MM.1S (cell line): ENCODE measurements around the gene AZU1.

Source experiments
- DNase-seq: peaks from one replicate; pipeline ENCODE4 v3.0.0-alpha.2; 2015
- H2AFZ ChIP-seq: fragments of 300-600 bp; sonication (generic); 2 replicates; pipeline ENCODE4 v1.6.0; 2016; ENCODE audit warnings: antibody characterized with exemption, low read length
- H3F3A ChIP-seq: fragments of 300-600 bp; sonication (generic); 2 replicates; pipeline ENCODE4 v1.6.1; 2016; ENCODE audit warnings: mild to moderate bottlenecking, antibody characterized with exemption, low read length, moderate library complexity, mixed read lengths; ENCODE audit not compliant: insufficient read depth
- H3K27ac ChIP-seq: fragments of 300-600 bp; sonication (generic); 2 replicates; pipeline ENCODE4 v1.5.1; 2016; ENCODE audit warnings: mild to moderate bottlenecking, low read length
- H3K27me3 ChIP-seq: fragments of 300-600 bp; sonication (generic); replicated peaks from 2 replicates; pipeline ENCODE4 v1.6.0; 2016; ENCODE audit warnings: low read length; ENCODE audit not compliant: insufficient read depth
- H3K36me3 ChIP-seq: fragments of 300-600 bp; sonication (generic); replicated peaks from 2 replicates; pipeline ENCODE4 v1.6.1; 2016; ENCODE audit warnings: mild to moderate bottlenecking, low read length, mixed read lengths; ENCODE audit not compliant: insufficient read depth
- H3K4me1 ChIP-seq: fragments of 300-600 bp; sonication (generic); 2 replicates; pipeline ENCODE4 v1.6.1; 2016; ENCODE audit warnings: low read length, mixed read lengths
- H3K4me2 ChIP-seq: fragments of 300-600 bp; sonication (generic); 2 replicates; pipeline ENCODE4 v1.6.0; 2016; ENCODE audit warnings: low read depth, low read length
- H3K4me3 ChIP-seq: fragments of 300-600 bp; sonication (generic); 2 replicates; pipeline ENCODE4 v1.5.1; 2016; ENCODE audit warnings: low read length, mixed read lengths
- H3K79me2 ChIP-seq: fragments of 300-600 bp; sonication (generic); 2 replicates; pipeline ENCODE4 v1.6.1; 2016; ENCODE audit warnings: mixed run types, low read length, mixed read lengths
- H3K9ac ChIP-seq: fragments of 300-600 bp; sonication (generic); 2 replicates; pipeline ENCODE4 v1.6.1; 2016; ENCODE audit warnings: low read length, mixed read lengths
- H3K9me2 ChIP-seq: fragments of 300-600 bp; sonication (generic); replicated peaks from 2 replicates; pipeline ENCODE4 v1.6.1; 2016; ENCODE audit warnings: mild to moderate bottlenecking, low read length, mixed read lengths; ENCODE audit not compliant: insufficient read depth
- H3K9me3 ChIP-seq: fragments of 300-600 bp; sonication (generic); replicated peaks from 2 replicates; pipeline ENCODE4 v1.6.1; 2016; ENCODE audit warnings: mild to moderate bottlenecking, low read length, mixed read lengths; ENCODE audit not compliant: insufficient read depth
- H4K20me1 ChIP-seq: fragments of 300-600 bp; sonication (generic); 2 replicates; pipeline ENCODE4 v1.6.1; 2016; ENCODE audit warnings: mild to moderate bottlenecking, low read length, moderate library complexity, mixed read lengths; ENCODE audit not compliant: insufficient read depth
- CTCF ChIP-seq: fragments of 300-600 bp; sonication (generic); IDR thresholded peaks from 2 replicates; pipeline ENCODE4 v1.5.1; 2016; ENCODE audit warnings: antibody characterized with exemption, low read length, mixed read lengths
- EZH2 ChIP-seq: fragments of 300-600 bp; sonication (generic); optimal IDR thresholded peaks from 2 replicates; pipeline ENCODE3; 2017; ENCODE audit warnings: low read depth, mild to moderate bottlenecking, antibody characterized with exemption, low read length, mixed read lengths
- EZH2phosphoT487 ChIP-seq: fragments of 300-600 bp; sonication (generic); IDR thresholded peaks from 2 replicates; pipeline ENCODE4 v1.6.1; 2018; ENCODE audit warnings: antibody characterized with exemption, low read length

Gene AZU1

DNA sequence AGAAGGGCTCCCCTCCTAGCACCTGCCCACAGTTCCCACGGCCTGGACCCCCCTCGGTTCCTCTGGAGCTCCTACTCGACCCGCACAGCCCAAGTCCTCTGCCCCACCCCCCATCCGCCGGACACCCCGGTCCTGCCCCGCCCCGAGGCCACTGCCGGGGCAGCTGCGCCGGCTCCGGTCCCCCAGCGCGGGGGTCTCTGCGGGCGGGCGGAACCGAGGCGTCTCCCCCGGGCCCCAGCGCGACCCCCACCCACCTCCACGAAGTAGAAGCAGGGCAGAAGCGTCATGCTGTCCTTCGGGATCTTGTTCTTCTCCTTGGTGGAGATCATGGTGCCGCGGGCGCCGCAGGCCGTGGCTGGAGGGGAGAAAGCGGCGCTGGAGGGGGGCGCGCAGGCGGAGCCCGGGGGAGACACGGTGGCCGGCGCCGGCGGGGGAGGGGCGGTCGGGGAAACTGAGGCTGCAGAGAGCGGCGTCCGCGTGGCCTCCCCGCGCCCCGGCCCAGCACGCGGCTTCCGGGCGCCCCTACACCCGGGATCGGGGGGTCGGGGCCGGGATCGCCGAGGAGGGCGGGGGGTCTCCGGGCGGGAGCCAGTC lies 6.3 kb upstream of the AZU1 start:
- no peak for DNase-seq
- Histone ChIP-seq H4K20me1 (no peaks in the 10 kb centered on the region), H3K4me2 (no peak overlapping the region), H3K9me2 (no peaks in the 10 kb centered on the region), H3K27me3 (peaks cover 34% of the 10 kb centered on the region), H3K79me2 (no peaks in the 10 kb centered on the region), H3K36me3 (no peaks in the 10 kb centered on the region), H2AFZ (no peak overlapping the region), H3K9me3 (no peaks in the 10 kb centered on the region), H3K9ac (no peak overlapping the region), H3K27ac (no peak overlapping the region), H3K4me1 (no peaks in the 10 kb centered on the region), H3F3A (no peaks in the 10 kb centered on the region), H3K4me3 (no peak overlapping the region)
- TF ChIP-seq EZH2 (no peak), CTCF (no peak), EZH2phosphoT487 (no peak)

GRCh38 chr19:821825-822503 lies 5.7 kb upstream of the AZU1 start, which contains the start of gene PLPPR3:
PLPPR3 (minus strand) TSS chr19:821955; CDS start chr19:821559, 396 bp downstream.
- no peak for TF ChIP-seq CTCF
- TF ChIP-seq EZH2, result no peak
- no peak for TF ChIP-seq EZH2phosphoT487
- H3K4me2 ChIP-seq, result no peak within 1 kb of the TSS

DNA sequence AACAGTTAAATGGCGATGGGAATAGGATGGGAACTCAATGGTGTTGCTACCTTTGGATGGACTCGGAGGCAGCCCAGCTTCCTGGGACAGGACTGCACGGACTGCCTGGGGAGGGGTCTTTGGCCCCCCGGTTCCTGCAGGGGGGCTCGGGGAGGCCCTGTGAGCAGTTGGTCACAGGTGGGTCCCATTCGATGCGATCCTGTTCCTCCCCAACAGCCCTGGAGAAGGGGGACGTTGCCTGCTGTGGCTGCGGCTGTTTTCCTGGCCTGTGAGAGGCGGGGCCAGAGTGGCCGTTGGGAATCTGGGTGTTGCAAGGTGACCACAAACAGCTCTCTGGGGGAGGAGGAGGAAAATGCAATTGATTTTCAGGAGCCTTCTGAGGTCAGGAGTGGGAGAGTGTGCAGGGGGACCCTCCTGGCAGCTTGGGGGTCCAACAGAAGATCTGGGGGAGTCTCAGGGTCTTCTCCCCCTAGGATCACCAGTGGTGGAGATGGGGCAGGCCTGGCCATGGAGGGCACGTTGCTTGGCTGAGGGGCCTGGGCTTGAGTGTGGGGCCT lies 4.0 kb upstream of the AZU1 start:
- Histone ChIP-seq H3K4me2 (no peak overlapping the region), H3K27me3 (peaks cover 51% of the 10 kb centered on the region), H3K27ac (no peak overlapping the region), H4K20me1 (no peaks in the 10 kb centered on the region), H3K4me1 (no peaks in the 10 kb centered on the region), H3K9ac (no peak overlapping the region), H3K9me2 (no peaks in the 10 kb centered on the region), H3K79me2 (no peaks in the 10 kb centered on the region), H3K36me3 (no peaks in the 10 kb centered on the region), H3F3A (no peaks in the 10 kb centered on the region), H3K9me3 (no peaks in the 10 kb centered on the region), H3K4me3 (no peak overlapping the region), H2AFZ (no peak overlapping the region)
- TF ChIP-seq CTCF (no peak), EZH2phosphoT487 (no peak), EZH2 (no peak)
- DNase-seq, result no peak

More at GRCh38 chr19:821825-822503, 5.7 kb upstream of the AZU1 start, which contains the start of gene PLPPR3:
- Histone ChIP-seq H3K79me2 (no peaks in the 10 kb centered on the region), H2AFZ (no peak within 1 kb of the TSS), H3K9me3 (no peaks in the 10 kb centered on the region), H4K20me1 (no peaks in the 10 kb centered on the region), H3K9ac (no peak within 1 kb of the TSS), H3K36me3 (no peaks in the 10 kb centered on the region), H3K27ac (no peak within 1 kb of the TSS), H3K9me2 (no peaks in the 10 kb centered on the region), H3K4me3 (no peak within 1 kb of the TSS), H3K4me1 (no peaks in the 10 kb centered on the region), H3F3A (no peaks in the 10 kb centered on the region), H3K27me3 (peaks cover 39% of the 10 kb centered on the region)
- no peak for DNase-seq
